Measurements from ENCODE around the gene ATRNL1.

DNA sequence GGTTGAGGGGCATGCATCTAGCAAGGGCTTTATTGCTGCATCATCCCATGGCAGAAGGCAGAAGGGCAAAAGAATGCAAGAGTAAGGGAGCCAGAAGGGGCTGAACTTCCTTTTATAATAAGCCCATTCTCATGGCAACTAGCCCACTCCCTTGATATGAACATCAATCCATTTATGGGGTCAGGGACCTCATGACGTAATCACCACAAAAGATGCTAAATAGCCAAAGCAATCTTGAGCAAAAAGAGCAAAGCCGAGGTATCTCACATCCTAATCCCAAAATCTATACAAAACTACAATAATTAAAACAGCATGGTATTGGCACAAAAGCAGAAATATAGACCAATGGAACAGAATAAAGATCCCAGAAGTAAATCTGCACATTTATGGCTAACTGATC, 499.9 kb downstream of the ATRNL1 start:
- TF ChIP-seq, protein P1, sequence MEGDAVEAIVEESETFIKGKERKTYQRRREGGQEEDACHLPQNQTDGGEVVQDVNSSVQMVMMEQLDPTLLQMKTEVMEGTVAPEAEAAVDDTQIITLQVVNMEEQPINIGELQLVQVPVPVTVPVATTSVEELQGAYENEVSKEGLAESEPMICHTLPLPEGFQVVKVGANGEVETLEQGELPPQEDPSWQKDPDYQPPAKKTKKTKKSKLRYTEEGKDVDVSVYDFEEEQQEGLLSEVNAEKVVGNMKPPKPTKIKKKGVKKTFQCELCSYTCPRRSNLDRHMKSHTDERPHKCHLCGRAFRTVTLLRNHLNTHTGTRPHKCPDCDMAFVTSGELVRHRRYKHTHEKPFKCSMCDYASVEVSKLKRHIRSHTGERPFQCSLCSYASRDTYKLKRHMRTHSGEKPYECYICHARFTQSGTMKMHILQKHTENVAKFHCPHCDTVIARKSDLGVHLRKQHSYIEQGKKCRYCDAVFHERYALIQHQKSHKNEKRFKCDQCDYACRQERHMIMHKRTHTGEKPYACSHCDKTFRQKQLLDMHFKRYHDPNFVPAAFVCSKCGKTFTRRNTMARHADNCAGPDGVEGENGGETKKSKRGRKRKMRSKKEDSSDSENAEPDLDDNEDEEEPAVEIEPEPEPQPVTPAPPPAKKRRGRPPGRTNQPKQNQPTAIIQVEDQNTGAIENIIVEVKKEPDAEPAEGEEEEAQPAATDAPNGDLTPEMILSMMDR (IDR thresholded peaks at IDR 0.05; ENCODE audit: low read length) = no peak
- TF ChIP-seq EZH2 (IDR thresholded peaks at IDR 0.05; ENCODE audit: borderline replicate concordance, low read length) = no peak

All from OCI-LY1 (cell line).